Jurkat, Clone E6-1 (cell line): ENCODE data around the gene EGF.
"Not testable (repeated sequence)": the region's sequence is repeated elsewhere in the genome, so short reads cannot be mapped to it uniquely, and the experiment has no call there.

ENCODE experiments used
- DNase-seq: peaks from one replicate; pipeline ENCODE4 v3.0.0-alpha.2; 2011; ENCODE audit warnings: low read depth, low spot score
- H3K4me3 ChIP-seq: 2 replicates; pipeline ENCODE4 v1.5.1; 2011; ENCODE audit warnings: mild to moderate bottlenecking, low read length, control low read depth, moderate library complexity

EGF gene

DNA sequence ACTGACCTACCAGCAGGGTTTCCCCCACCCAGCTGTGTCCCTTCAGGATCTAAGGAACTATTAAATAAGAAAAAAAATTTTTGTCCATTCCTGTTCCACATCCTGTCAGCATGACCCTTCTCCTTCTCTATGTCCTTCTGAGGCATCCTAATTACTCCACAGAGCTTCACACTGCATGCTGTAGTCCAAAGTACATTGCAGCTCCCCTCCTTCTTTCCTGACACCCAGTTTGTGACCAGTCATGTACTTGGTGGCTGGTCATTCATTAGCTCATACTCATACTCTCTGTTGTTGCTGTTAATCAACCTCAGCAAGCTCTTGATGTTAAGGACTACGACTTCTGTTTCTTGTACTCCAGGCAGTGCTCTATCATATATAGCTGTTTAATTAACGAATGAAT, 2.4 kb upstream of the EGF start:
- no peak overlapping the region for H3K4me3 ChIP-seq
- no peak for DNase-seq

DNA sequence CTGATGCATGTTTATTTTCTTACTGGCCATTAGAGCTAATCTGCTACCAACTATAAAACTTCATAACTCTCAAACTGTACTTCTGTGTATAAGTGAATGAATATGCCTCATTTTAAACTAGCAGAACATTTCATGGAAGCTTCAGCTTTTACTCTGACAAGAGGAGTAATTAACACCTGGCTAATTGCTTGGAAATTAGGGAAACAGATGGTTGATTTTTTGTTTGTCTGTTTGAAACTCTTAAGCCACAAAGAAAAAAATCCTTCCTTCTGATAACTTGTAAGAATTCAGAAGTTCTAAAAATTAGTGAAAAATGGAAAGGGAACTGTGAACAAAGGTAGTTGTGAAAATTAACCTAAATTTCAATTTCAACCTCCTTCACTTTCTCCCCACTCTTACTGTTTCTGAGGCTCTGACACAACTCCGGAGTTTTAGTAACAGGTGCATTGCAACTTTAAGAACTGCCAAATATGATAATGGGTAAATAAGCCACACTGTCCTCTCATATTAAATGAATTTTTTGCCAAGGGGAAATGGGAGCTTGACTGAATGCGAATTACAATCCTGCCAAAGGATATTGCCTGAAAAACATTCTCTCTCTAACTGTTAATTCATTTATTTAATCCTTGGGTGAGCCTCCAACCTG, 1.0 kb downstream of the EGF start:
- H3K4me3 ChIP-seq = no peak overlapping the region
- DNase-seq = no peak

DNA sequence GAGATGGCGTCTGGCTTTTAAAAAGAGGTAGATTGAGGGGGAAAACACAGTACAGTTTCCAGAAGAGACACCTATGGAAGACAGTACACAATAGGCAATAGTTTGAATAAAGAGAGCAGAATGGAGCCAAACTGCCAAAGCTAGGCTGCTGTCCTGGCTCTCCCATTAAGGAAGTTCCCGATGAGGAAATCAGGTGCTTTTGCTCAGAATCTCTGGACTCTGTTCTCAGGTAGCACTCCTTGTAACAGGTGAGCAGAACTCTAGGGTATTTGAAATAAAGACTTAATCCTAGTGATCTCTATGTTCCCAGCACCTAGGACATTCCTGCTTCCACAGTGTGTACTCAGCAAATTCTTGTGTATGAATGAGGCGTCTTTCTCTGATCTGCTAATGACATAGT, 1.6 kb downstream of the EGF start:
- no peak for DNase-seq

DNA sequence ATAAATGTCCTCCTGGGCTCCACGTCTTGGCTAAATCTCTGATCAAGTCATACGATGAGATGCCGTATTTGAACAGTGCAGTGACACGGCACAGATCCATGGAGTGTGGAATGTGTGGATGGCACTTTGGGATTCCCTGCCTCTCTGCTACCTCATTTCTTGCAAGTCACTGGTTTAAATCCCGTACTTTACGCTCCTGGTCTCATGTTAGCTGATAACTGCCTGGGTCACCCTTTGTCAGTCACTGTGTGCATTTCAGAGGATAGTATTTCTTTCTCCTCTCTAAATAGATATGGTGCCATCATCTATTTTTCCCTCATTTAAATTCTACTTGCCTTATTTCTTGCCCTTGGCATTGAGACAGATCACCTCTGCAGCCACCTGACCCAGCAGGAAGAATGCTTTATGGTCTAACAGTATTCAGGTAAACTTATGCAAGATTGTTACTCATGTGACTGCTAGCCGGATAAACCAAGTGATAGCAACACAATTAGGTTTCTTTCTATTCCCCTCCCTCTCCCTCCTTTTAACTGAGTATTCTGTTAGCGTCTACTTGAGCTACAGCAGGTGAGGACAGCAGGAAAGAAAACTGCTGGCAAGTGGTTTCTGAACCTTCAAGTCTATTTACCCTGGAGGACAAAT, 2.8 kb downstream of the EGF start:
- H3K4me3 ChIP-seq = no peak overlapping the region
- no peak for DNase-seq

More for the DNA sequence above, 1.6 kb downstream of the EGF start:
- H3K4me3 ChIP-seq = no peak overlapping the region

DNA sequence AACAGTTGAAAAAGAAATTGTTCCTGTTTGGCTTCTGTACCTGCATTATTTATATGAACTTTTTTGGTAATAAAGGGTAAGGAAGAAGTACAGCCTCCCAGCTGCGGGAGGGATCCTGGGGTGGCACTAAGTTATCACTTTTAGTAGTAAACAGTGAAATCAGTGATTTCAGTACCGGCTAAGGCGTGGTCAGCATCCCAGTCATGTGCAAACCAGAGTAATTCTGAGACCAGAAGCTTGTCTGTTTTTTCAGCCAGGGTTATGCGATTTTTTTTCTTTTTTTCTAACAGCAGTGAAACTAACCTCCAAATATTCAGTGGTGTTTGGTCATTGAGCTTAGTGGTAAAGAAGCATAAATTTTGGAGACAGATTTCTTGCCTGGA, 3.3 kb downstream of the EGF start:
- no peak for DNase-seq
- no peak overlapping the region for H3K4me3 ChIP-seq

DNA sequence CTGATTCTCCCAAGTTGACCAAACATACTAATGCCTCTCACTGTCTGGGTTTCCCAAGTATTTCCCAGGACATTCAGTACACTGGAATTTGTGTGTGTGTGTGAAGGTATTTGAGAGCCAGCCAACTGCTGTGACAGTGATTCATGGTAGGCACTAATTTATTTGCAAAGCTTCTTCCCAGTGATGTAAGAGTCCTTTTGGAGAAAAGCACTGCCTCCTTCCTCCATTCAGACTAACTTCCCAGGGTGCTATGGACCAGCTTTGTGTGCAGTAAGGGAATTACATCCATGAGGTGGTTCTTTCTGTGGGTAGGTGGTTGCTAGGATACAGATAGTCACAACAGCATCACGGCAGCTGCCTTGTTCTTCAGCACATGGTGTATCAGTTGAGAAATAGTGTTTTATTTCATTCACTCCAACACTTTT, 8.7 kb downstream of the EGF start:
- DNase-seq = no peak
- H3K4me3 ChIP-seq = no peak overlapping the region

DNA sequence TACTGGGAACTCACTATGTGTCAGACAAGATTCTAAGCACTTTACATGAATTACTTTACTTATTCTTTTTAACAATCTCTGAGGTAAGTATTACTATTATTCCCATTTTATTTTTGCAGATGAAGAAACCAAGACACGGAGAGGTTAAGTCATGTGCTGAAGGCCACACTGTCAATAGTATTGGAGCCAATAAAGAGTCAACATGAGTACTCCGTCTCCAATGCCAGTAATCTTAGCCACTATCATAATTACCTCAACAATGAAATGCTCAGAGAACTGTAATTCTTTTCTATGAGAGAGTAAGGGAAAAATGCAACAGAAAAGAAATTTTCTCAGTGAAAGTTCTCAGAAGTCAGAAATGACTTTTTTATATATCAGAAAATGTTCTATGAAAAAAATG, 12.7 kb downstream of the EGF start:
- no peak overlapping the region for H3K4me3 ChIP-seq
- DNase-seq = no peak

DNA sequence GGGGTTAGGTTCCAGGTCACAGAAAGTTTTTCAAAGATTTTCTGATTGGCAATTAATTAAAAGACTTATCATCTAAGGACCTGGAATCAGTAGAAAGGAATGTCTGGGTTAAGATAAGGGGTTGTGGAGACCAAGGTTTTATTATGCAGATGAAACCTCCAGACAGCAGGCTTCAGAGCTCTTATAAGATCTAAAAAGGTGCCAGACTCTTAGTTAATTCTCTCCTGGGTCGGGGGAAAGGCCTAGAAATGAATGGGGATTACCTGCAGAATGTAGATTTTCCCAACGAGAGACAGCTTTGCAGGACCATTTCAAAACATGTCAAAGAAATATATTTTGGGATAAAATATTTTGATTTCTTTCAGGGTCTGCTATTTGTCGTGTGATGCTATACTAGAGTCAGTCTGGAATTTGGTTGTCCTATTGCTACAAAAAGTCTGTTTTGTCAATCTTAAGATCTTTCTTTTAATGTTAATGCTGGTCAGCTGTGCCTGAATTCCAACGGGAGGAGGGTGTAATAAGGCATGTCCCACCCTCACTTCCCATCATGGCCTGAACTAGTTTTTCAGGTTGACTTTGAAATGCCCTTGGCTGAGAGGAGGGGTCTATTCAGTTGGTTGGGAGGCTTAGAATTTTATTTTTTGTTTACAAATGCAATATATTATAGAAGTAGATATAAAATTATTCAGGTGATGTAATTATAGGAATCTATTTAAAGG, 15.8 kb downstream of the EGF start:
- no peak for DNase-seq
- H3K4me3 ChIP-seq = no peak overlapping the region

DNA sequence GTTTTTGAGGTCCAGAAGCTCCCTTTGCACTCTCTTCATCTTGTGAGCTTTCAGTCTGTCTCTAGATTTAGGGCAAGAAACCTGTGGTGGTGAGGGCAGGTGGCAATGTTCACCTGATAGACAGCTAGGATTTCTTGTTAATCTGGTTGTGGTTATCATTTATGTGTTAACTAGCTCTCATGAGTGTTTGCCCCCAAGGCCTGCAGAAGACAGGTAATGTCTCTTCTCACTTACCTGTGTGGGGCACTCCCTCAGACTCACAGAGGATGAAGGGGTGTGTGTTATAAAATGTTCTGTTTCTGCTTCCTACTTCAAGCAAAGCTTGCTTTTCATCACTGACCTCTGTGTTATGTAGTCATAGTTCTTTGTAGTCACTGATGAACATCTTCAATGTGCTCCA, 17.8 kb downstream of the EGF start:
- DNase-seq = no peak
- no peak overlapping the region for H3K4me3 ChIP-seq

DNA sequence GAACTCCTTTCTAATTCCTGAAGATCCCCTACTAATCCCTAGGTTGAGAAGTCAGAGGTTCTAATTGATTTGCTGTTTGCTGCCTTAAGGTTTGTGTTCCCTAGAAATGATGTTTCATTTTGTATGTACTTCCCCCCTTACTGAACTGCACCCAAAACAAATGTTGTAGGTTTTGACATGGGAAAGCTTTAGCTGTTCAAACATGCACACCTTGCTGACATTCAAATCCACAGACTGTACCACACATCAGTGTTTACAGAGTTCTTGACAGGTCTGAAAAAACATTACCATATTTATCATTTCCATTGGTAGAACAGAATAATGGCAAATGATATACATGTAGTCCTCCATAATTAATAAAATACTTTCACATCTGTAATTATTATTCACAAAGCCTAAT, 18.2 kb downstream of the EGF start:
- H3K4me3 ChIP-seq = no peak overlapping the region
- DNase-seq = no peak

DNA sequence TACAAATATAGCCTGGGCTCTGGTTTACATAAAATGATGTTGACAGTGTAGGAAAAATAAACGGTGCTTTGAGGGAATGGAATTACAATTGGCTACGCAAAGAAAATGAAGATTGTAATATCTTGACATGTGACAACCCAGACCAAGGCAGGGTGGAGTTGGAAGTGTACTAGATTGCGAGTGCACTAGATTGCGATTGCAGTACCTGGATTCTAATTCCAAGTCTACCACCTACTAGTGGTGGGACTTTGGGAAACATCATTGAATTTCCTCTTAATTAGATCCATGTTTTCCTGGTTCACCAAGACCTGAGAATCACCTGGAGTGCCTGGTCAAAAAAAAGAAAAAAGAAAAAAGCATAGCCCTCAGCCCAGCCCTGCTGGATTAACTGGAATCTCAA, 18.6 kb downstream of the EGF start:
- no peak overlapping the region for H3K4me3 ChIP-seq
- no peak for DNase-seq

DNA sequence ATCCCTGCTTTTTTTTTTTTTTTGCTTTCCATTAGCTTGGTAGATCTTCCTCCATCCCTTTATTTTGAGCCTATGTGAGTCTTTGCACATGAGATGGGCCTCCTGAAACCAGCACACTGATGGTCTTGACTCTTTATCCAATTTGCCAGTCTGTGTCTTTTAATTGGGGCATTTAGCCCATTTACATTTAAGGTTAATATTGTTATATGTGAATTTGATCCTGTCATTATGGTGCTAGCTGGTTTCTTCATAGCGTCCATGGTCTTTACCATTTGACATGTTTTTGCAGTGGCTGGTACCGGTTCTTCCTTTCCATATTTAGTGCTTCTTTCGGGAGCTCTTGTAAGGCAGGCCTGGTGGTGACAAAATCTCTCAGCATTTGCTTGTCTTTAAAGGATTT, 24.7 kb downstream of the EGF start:
- H3K4me3 ChIP-seq, DNase-seq: not testable (repeated sequence)

DNA sequence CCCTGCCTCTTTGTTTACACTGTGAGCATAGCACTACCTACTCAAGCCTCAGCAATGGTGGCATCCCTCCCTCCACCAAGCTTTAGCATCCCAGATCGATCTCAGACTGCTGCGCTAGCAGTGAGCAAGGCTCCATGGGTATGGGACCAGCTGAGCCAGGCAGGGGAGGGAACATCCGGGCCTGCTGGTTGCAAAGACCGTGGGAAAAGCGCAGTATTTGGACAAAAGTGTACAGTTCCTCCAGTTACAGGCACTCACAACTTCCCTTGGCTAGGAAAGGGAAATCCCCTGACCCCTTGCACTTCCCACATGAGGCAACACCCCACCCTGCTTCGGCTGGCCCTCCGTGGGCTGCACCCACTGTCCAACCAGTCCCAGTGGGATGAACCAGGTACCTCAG, 26.5 kb downstream of the EGF start:
- no peak for DNase-seq
- no peak overlapping the region for H3K4me3 ChIP-seq

DNA sequence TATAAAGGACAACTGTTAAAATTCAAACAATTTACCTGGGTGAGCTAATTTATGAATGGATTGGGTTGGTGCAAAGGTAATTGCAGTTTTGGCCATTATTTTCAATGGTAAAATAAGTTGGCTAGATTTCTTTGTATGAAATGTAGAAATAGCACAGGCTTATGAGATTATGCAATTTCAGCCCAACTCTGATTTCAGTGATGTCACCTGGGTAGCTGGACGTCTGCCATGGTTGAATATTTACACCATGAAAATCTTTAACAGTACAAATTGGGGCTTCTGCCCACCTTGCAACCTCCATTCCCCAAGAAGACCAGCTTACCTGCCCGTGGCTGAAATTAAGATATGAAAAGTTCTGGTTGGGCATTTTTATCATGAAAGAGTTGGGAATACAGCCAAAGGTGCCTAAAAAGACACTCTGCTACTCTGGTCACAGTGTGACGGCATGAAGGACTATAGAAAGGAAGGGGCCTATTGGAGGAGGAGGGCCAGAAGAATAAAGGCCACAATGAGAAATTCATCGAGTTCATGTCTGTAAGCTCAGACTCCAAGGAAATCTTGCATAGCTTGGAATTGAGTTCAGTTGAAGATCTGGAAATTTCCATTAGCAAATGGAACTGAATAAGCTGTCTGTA, 29.7 kb downstream of the EGF start:
- no peak for DNase-seq
- H3K4me3 ChIP-seq = no peak overlapping the region

DNA sequence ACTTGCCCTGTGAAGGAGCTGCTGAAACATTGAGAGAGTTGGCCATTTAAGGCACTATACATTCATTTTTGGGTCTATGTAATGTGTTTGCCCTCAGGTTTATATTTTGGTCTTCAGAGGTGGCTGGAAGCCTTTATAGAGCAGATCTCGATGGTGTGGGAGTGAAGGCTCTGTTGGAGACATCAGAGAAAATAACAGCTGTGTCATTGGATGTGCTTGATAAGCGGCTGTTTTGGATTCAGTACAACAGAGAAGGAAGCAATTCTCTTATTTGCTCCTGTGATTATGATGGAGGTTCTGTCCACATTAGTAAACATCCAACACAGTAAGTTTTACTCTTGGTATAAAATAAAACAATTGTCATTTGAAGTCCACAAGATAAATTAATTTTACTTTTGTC, 31.1 kb downstream of the EGF start:
- H3K4me3 ChIP-seq = no peak overlapping the region
- no peak for DNase-seq

DNA sequence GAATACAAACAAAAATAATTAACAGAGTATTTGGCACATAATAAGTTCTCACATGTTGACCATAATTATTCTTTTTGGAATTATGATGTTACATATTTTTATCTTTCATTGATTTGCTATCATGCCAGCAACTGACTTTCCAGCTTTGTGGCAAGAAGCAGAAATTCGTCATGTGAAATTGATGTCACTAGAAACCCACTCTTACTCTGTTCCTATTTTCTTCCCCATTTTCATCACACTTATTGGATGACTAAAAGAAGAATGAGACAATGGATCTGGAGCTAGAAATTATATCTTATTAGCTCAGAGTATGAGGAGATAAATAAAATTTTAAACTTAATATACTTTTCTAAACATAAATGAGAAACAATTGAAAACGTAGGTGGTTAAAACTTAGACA, 31.9 kb downstream of the EGF start:
- DNase-seq = no peak
- H3K4me3 ChIP-seq = no peak overlapping the region

DNA sequence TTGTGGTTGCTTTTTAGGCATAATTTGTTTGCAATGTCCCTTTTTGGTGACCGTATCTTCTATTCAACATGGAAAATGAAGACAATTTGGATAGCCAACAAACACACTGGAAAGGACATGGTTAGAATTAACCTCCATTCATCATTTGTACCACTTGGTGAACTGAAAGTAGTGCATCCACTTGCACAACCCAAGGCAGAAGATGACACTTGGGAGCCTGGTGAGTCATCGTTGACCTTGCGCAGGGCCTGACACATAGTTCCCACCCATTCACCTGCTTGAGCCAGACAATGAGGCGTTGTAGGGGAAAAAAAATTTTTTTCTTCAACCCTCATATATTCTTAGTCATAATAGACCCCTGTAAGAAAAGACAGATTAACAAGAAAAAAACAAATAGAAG, 32.4 kb downstream of the EGF start:
- no peak overlapping the region for H3K4me3 ChIP-seq

DNA sequence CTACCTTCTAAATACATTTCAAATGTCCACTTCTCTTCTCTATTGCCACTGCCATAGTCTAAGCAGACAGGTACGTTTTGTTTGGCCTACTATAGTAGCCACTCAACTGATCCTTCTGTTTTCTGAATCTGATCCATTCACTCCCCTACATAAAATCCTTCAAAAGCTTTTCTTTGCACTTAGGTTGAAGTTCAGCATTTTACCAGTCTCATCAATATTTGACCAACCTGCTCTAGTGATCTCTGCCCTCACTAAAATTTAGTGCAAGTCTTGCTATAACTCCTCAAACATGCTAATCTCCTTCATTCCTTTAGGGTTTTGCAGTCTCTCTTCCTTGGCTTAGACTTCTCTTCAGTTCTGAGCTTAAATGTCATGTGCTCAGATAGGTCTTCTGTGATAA, 33.4 kb downstream of the EGF start:
- no peak overlapping the region for H3K4me3 ChIP-seq
- DNase-seq = no peak

More for the DNA sequence above, 32.4 kb downstream of the EGF start:
- no peak for DNase-seq

DNA sequence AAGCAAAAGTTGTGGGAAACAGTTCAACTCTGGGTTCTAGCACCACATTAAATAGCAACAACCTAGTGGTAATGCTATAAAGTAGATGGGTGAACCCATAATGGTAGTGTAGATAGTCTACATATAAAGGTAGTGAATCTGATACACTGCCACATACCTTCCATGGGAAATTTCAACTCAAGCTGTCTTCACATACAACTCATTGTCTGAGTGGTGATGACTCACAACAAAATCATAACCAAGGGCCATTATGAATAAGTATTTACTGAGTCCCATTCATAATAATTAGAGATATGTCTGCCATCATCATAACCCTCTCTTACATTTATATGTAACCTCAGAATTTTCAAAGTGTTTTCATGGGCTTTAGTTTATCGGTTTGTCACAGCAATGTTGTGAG, 34.8 kb downstream of the EGF start:
- H3K4me3 ChIP-seq = no peak overlapping the region
- DNase-seq = no peak

DNA sequence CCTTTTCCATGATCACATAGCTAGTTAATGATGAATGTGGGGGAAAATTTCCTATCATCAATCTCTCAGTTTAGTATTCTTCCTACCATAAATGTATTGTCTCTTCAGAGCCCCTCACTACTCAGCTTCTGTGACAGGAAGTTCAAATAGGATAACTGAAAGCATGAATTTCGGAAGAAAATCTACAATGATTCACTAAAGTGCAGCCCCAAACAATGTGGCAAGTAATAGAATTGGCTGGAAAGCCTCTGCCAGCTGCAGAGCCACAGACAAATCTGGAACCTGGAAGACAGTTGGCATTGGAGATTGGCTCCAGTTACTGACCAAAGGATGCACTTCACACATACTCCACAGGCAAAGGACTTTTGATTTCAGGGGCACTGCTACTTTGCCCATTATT, 35.2 kb downstream of the EGF start:
- H3K4me3 ChIP-seq = no peak overlapping the region
- no peak for DNase-seq
